ENCODE results near the gene TADA2B. TPM values are rescaled to one million over a fixed set of nuclear protein-coding genes. Genes with fewer than 3 reads are reported as not detected.

TADA2B gene
- total RNA-seq, 2 donors from 2014 or later = 21.5 to 24.2 TPM

- Histone ChIP-seq H3K36me3 (peaks cover 31% of the 10 kb centered on the region), H3K9me3 (no peaks in the 10 kb centered on the region), H3K27ac (no peak overlapping the region), H3K27me3 (replicated peaks; ENCODE audit: insufficient read depth) (no peaks in the 10 kb centered on the region), H3K4me3 (no peak overlapping the region), H3K4me1 (ENCODE audit: control insufficient read depth in 1 of 2, low read depth in 2 of 2) (no peaks in the 10 kb centered on the region)
- DNase-seq (ENCODE audit: low spot score) (no peak), ATAC-seq (ENCODE audit: insufficient number of reproducible peaks, low FRiP score, low read depth) (no peak)
- no peak for TF ChIP-seq CTCF (IDR thresholded peaks at IDR 0.05)
Measured at GRCh38 chr4:7017446-7018048, 25.6 kb upstream of the TADA2B start.

- no peak for DNase-seq (ENCODE audit: low spot score)
- TF ChIP-seq CTCF (IDR thresholded peaks at IDR 0.05) = no peak
- Histone ChIP-seq H3K27me3 (replicated peaks; ENCODE audit: insufficient read depth) (no peaks in the 10 kb centered on the region), H3K4me3 (no peak overlapping the region), H3K9me3 (no peaks in the 10 kb centered on the region), H3K36me3 (peaks cover 28% of the 10 kb centered on the region), H3K27ac (no peak overlapping the region), H3K4me1 (ENCODE audit: control insufficient read depth in 1 of 2, low read depth in 2 of 2) (no peaks in the 10 kb centered on the region)
- ATAC-seq (ENCODE audit: insufficient number of reproducible peaks, low FRiP score, low read depth) = no peak
Measured at GRCh38 chr4:7018281-7018680, 24.9 kb upstream of the TADA2B start.

- H3K9me3 ChIP-seq = no peaks in the 10 kb centered on the region
- H3K36me3 ChIP-seq = peaks cover 30% of the 10 kb centered on the region
- ATAC-seq (ENCODE audit: insufficient number of reproducible peaks, low FRiP score, low read depth) (no peak), DNase-seq (ENCODE audit: low spot score) (no peak)
- no peak for TF ChIP-seq CTCF (IDR thresholded peaks at IDR 0.05)
- H3K4me1 ChIP-seq (ENCODE audit: control insufficient read depth in 1 of 2, low read depth in 2 of 2) = no peaks in the 10 kb centered on the region
- no peak overlapping the region for H3K4me3 ChIP-seq
- H3K27me3 ChIP-seq (replicated peaks; ENCODE audit: insufficient read depth) = no peaks in the 10 kb centered on the region
- no peak overlapping the region for H3K27ac ChIP-seq
Measured at GRCh38 chr4:7019367-7019766, 23.8 kb upstream of the TADA2B start.

- no peak for TF ChIP-seq CTCF (IDR thresholded peaks at IDR 0.05)
- no peaks in the 10 kb centered on the region for H3K27me3 ChIP-seq (replicated peaks; ENCODE audit: insufficient read depth)
- peaks cover 26% of the 10 kb centered on the region for H3K36me3 ChIP-seq
- DNase-seq (ENCODE audit: low spot score) (no peak), ATAC-seq (ENCODE audit: insufficient number of reproducible peaks, low FRiP score, low read depth) (no peak)
- no peaks in the 10 kb centered on the region for H3K4me1 ChIP-seq (ENCODE audit: control insufficient read depth in 1 of 2, low read depth in 2 of 2)
- H3K4me3 ChIP-seq = no peak overlapping the region
- H3K27ac ChIP-seq = no peak overlapping the region
- no peaks in the 10 kb centered on the region for H3K9me3 ChIP-seq
Measured at GRCh38 chr4:7020290-7020689, 22.9 kb upstream of the TADA2B start.

GRCh38 chr4:7020856-7021255 is 22.3 kb upstream of the TADA2B start:
- no peak for ATAC-seq (ENCODE audit: insufficient number of reproducible peaks, low FRiP score, low read depth)
- no peak overlapping the region for H3K4me3 ChIP-seq
- H3K27me3 ChIP-seq (replicated peaks; ENCODE audit: insufficient read depth) = no peaks in the 10 kb centered on the region
- no peak for TF ChIP-seq CTCF (IDR thresholded peaks at IDR 0.05)
- H3K9me3 ChIP-seq = no peaks in the 10 kb centered on the region
- H3K27ac ChIP-seq = no peak overlapping the region
- peaks cover 29% of the 10 kb centered on the region for H3K36me3 ChIP-seq
- H3K4me1 ChIP-seq (ENCODE audit: control insufficient read depth in 1 of 2, low read depth in 2 of 2) = no peaks in the 10 kb centered on the region
- DNase-seq (ENCODE audit: low spot score) = no peak

Measured in thoracic aorta (tissue), 2 donors.